ENCODE results near the gene NDUFAF5. TPM values are rescaled to one million over a fixed set of nuclear protein-coding genes. Genes with fewer than 3 reads are reported as not detected.

NDUFAF5 gene
- total RNA-seq, 1 experiment from 2014 or later: 34.9 TPM

DNA sequence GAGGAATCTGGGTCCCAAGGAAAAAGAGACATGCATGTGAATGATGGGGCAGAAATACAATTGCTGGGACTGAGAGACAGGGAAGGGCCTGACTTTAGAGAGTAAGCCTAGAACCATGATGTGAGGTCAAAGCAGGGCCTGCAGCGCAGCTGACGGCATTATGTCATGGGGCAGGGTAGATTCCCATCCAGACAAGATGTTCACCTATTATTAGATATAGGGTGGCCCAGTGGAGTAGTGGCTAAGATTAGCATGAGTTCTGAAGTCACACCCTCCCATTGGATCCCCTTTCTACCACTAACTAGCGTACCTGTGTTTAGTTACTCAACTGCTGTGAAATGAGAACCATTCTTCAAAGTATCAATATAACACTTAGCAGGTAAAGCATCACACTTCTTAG lies 39.6 kb downstream of the NDUFAF5 start:
- CTCF ChIA-PET: no interaction called here
- H3K4me1 ChIP-seq: no peaks in the 10 kb centered on the region
- Mint-ChIP-seq H3K36me3 (ENCODE audit: insufficient read depth, unreplicated experiment) (peaks cover 5% of the 10 kb centered on the region), H3K4me3 (ENCODE audit: unreplicated experiment) (no peak overlapping the region), H3K27me3 (ENCODE audit: insufficient read depth, unreplicated experiment) (peaks cover 3% of the 10 kb centered on the region), H3K27ac (ENCODE audit: unreplicated experiment) (no peak overlapping the region), H3K9me3 (ENCODE audit: unreplicated experiment) (no peaks in the 10 kb centered on the region), H3K4me1 (ENCODE audit: low read depth, unreplicated experiment) (no peaks in the 10 kb centered on the region)
- intact Hi-C loops (cut with micrococcal nuclease; ENCODE audit: unreplicated experiment): no loop called here
- no TSS peak for BruUV-seq (replicated peaks)
- POLR2A ChIA-PET: no interaction called here
- DNase-seq: no peak
- H3K9me3 ChIP-seq: no peaks in the 10 kb centered on the region
- H3K36me3 ChIP-seq (ENCODE audit: control insufficient read depth, insufficient read depth, low read length): no peaks in the 10 kb centered on the region
- TF ChIP-seq, protein P1, sequence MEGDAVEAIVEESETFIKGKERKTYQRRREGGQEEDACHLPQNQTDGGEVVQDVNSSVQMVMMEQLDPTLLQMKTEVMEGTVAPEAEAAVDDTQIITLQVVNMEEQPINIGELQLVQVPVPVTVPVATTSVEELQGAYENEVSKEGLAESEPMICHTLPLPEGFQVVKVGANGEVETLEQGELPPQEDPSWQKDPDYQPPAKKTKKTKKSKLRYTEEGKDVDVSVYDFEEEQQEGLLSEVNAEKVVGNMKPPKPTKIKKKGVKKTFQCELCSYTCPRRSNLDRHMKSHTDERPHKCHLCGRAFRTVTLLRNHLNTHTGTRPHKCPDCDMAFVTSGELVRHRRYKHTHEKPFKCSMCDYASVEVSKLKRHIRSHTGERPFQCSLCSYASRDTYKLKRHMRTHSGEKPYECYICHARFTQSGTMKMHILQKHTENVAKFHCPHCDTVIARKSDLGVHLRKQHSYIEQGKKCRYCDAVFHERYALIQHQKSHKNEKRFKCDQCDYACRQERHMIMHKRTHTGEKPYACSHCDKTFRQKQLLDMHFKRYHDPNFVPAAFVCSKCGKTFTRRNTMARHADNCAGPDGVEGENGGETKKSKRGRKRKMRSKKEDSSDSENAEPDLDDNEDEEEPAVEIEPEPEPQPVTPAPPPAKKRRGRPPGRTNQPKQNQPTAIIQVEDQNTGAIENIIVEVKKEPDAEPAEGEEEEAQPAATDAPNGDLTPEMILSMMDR (IDR thresholded peaks at IDR 0.05; ENCODE audit: insufficient read depth in 1 of 2, low read depth in 1 of 2, low read length in 1 of 2, severe bottlenecking in 1 of 2, unreplicated experiment in 1 of 2): no peak
- no peak overlapping the region for H3K4me3 ChIP-seq (ENCODE audit: low read depth, low read length)
- no peaks in the 10 kb centered on the region; the same call in 1 of the 2 replicates for H3K27me3 ChIP-seq (replicated peaks; ENCODE audit: control insufficient read depth, insufficient read depth, low read length)

DNA sequence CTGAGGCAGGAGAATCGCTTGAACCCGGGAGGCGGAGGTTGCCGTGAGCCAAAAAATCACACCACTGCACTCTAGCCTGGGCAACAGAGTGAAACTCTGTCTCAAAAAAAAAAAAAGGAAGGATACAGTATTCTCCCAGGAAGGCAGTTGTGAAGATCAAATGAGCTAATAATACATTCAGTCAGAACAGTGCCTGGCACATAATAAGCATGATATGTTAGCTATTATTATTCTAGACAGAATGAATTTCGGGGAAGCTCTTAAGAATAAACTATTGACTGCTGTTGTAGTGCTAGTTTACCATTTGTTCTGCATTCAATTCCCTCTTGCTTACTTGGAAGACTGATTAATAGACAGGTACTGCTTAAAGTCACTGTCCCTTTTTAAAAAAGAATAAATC lies 40.6 kb downstream of the NDUFAF5 start:
- intact Hi-C loops (cut with micrococcal nuclease; ENCODE audit: unreplicated experiment): loop anchor here (1.0 kb wide), 1 partner anchor 45 kb away; no protein-coding TSS in a partner anchor
- CTCF ChIA-PET: no interaction called here

DNA sequence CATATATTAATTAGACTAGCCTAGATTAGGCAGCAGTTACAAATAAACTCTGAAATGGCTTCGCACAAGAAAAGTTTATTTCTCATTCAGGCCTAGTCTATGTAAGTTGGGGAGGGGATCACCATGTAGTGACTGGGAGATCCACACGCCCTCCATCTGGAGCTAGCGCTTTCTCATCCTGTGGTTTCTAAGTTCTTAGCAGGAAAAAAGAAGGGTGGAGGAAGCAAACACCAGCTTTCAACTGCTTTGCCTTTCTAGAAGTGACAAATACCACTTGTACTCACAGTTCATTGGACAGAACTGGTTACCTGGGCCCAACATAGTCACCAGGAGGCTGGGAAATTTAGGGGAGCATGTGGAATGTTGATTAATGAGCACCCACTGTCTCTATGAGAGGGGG lies 46.6 kb downstream of the NDUFAF5 start:
- Mint-ChIP-seq H3K27me3 (ENCODE audit: insufficient read depth, unreplicated experiment) (peaks cover 6% of the 10 kb centered on the region), H3K36me3 (ENCODE audit: insufficient read depth, unreplicated experiment) (no peaks in the 10 kb centered on the region), H3K4me1 (ENCODE audit: low read depth, unreplicated experiment) (no peaks in the 10 kb centered on the region), H3K27ac (ENCODE audit: unreplicated experiment) (no peak overlapping the region), H3K4me3 (ENCODE audit: unreplicated experiment) (no peak overlapping the region), H3K9me3 (ENCODE audit: unreplicated experiment) (no peaks in the 10 kb centered on the region)
- Histone ChIP-seq H3K27me3 (replicated peaks; ENCODE audit: control insufficient read depth, insufficient read depth, low read length) (no peaks in the 10 kb centered on the region; the same call in 1 of the 2 replicates), H3K4me1 (no peaks in the 10 kb centered on the region), H3K4me3 (ENCODE audit: low read depth, low read length) (no peak overlapping the region), H3K36me3 (ENCODE audit: control insufficient read depth, insufficient read depth, low read length) (no peaks in the 10 kb centered on the region), H3K9me3 (no peaks in the 10 kb centered on the region)
- BruUV-seq (replicated peaks): no TSS peak
- POLR2A ChIA-PET: no interaction called here
- TF ChIP-seq, protein P1 (IDR thresholded peaks at IDR 0.05; ENCODE audit: insufficient read depth in 1 of 2, low read depth in 1 of 2, low read length in 1 of 2, severe bottlenecking in 1 of 2, unreplicated experiment in 1 of 2): no peak
- CTCF ChIA-PET: no interaction called here
- DNase-seq: no peak
- intact Hi-C loops (cut with micrococcal nuclease; ENCODE audit: unreplicated experiment): no loop called here

More for the DNA sequence above, 40.6 kb downstream of the NDUFAF5 start:
- POLR2A ChIA-PET: no interaction called here
- H3K4me1 ChIP-seq: no peaks in the 10 kb centered on the region
- no peaks in the 10 kb centered on the region for H3K4me1 Mint-ChIP-seq (ENCODE audit: low read depth, unreplicated experiment)
- no peaks in the 10 kb centered on the region for H3K9me3 ChIP-seq
- H3K27me3 Mint-ChIP-seq (ENCODE audit: insufficient read depth, unreplicated experiment): peaks cover 6% of the 10 kb centered on the region
- H3K9me3 Mint-ChIP-seq (ENCODE audit: unreplicated experiment): no peaks in the 10 kb centered on the region
- TF ChIP-seq, protein P1 (IDR thresholded peaks at IDR 0.05; ENCODE audit: insufficient read depth in 1 of 2, low read depth in 1 of 2, low read length in 1 of 2, severe bottlenecking in 1 of 2, unreplicated experiment in 1 of 2): no peak
- BruUV-seq (replicated peaks): no TSS peak
- no peaks in the 10 kb centered on the region for H3K36me3 ChIP-seq (ENCODE audit: control insufficient read depth, insufficient read depth, low read length)
- H3K27ac Mint-ChIP-seq (ENCODE audit: unreplicated experiment): no peak overlapping the region
- no peak for DNase-seq
- H3K36me3 Mint-ChIP-seq (ENCODE audit: insufficient read depth, unreplicated experiment): peaks cover under 1% of the 10 kb centered on the region
- no peaks in the 10 kb centered on the region; the same call in 1 of the 2 replicates for H3K27me3 ChIP-seq (replicated peaks; ENCODE audit: control insufficient read depth, insufficient read depth, low read length)
- no peak overlapping the region for H3K4me3 ChIP-seq (ENCODE audit: low read depth, low read length)
- no peak overlapping the region for H3K4me3 Mint-ChIP-seq (ENCODE audit: unreplicated experiment)
